Activated CD4-positive, alpha-beta memory T cell treated with anti-CD3 and anti-CD28 coated beads, Interleukin-2, amount 10 ng/mL, durations not matched to agents 7 days and 5 days (primary cell): ENCODE results near the gene OR8D4. TPM values are rescaled to one million over a fixed set of nuclear protein-coding genes. Genes with fewer than 3 reads are reported as not detected.

Experiments
- CTCF ChIA-PET: fragments of 350-600 bp; sonication (Branson Sonifier 250); formaldehyde crosslinking; loops from one replicate; lab custom pipeline; 2021; ENCODE audit warnings: antibody characterized with exemption, inconsistent platforms; lab: Charles Lee
- POLR2A ChIA-PET: fragments of 350-600 bp; sonication (Branson Sonifier 250); formaldehyde crosslinking; loops from one replicate; lab custom pipeline; 2021; ENCODE audit warnings: antibody characterized with exemption; lab: Charles Lee
- DNase-seq: peaks from one replicate; pipeline ENCODE4 v3.0.0-alpha.2; 2020
- H3K27ac Mint-ChIP-seq: one replicate; pipeline ENCODE4 v1.8.0; 2021; ENCODE audit warnings: mild to moderate bottlenecking, mixed read lengths
- H3K27me3 Mint-ChIP-seq: one replicate; pipeline ENCODE4 v1.8.0; 2021; ENCODE audit warnings: mixed read lengths
- H3K36me3 Mint-ChIP-seq: one replicate; pipeline ENCODE4 v1.8.0; 2021; ENCODE audit warnings: low read depth, mixed read lengths
- H3K4me1 Mint-ChIP-seq: one replicate; pipeline ENCODE4 v1.8.0; 2021; ENCODE audit warnings: mixed read lengths
- H3K4me3 Mint-ChIP-seq: one replicate; pipeline ENCODE4 v1.8.0; 2021; ENCODE audit warnings: mild to moderate bottlenecking, mixed read lengths
- H3K9me3 Mint-ChIP-seq: one replicate; pipeline ENCODE4 v1.8.0; 2021; ENCODE audit warnings: mixed read lengths
- total RNA-seq, 2 experiments: library from RNA; stranded (reverse); gene quantifications; one replicate each; pipeline ENCODE4 v1.2.3, GENCODE V29; 2021

The OR8D4 gene
- total RNA-seq, 2 experiments from 2014 or later, result not detected

GRCh38 chr11:123920943-123921342 is 19.0 kb downstream of the OR8D4 start:
- Mint-ChIP-seq H3K4me3 (no peak overlapping the region), H3K4me1 (no peaks in the 10 kb centered on the region), H3K27ac (no peak overlapping the region), H3K36me3 (no peaks in the 10 kb centered on the region), H3K27me3 (no peaks in the 10 kb centered on the region), H3K9me3 (no peaks in the 10 kb centered on the region)
- ChIA-PET CTCF (interaction anchor here (0.6 kb wide), 1 partner anchor 122 kb away, joined by 5 read pairs; no protein-coding TSS in a partner anchor), POLR2A (no interaction called here)
- DNase-seq, result no peak

GRCh38 chr11:123924027-123924426 is 22.1 kb downstream of the OR8D4 start:
- Mint-ChIP-seq H3K27me3 (no peaks in the 10 kb centered on the region), H3K4me3 (no peak overlapping the region), H3K36me3 (no peaks in the 10 kb centered on the region), H3K9me3 (no peaks in the 10 kb centered on the region), H3K4me1 (no peaks in the 10 kb centered on the region), H3K27ac (no peak overlapping the region)
- ChIA-PET CTCF (no interaction called here), POLR2A (no interaction called here)
- no peak for DNase-seq

GRCh38 chr11:123939317-123939716 is 37.4 kb downstream of the OR8D4 start, which contains the start of gene OR4D5:
Gene OR4D5 (plus strand): TSS chr11:123939617. CDS start chr11:123939617, 0 bp downstream.
- ChIA-PET CTCF (no interaction called here), POLR2A (no interaction called here)
- peaks cover 4% of the 10 kb centered on the region for H3K9me3 Mint-ChIP-seq
- no peaks in the 10 kb centered on the region for H3K27me3 Mint-ChIP-seq
- no peaks in the 10 kb centered on the region for H3K4me1 Mint-ChIP-seq
- no peak within 1 kb of the TSS for H3K27ac Mint-ChIP-seq
- H3K4me3 Mint-ChIP-seq, result no peak within 1 kb of the TSS
- no peak for DNase-seq
- no peaks in the 10 kb centered on the region for H3K36me3 Mint-ChIP-seq

- H3K4me3 Mint-ChIP-seq, result no peak overlapping the region
- no peak for DNase-seq
- no peak overlapping the region for H3K27ac Mint-ChIP-seq
- POLR2A ChIA-PET, result no interaction called here
- H3K36me3 Mint-ChIP-seq, result no peaks in the 10 kb centered on the region
- H3K27me3 Mint-ChIP-seq, result no peaks in the 10 kb centered on the region
- no peaks in the 10 kb centered on the region for H3K4me1 Mint-ChIP-seq
- CTCF ChIA-PET, result no interaction called here
- peaks cover 4% of the 10 kb centered on the region for H3K9me3 Mint-ChIP-seq
Measured at GRCh38 chr11:123942413-123942812, 40.4 kb downstream of the OR8D4 start.

- DNase-seq, result no peak
- H3K4me1 Mint-ChIP-seq, result no peaks in the 10 kb centered on the region
- H3K9me3 Mint-ChIP-seq, result peaks cover 4% of the 10 kb centered on the region
- ChIA-PET CTCF (no interaction called here), POLR2A (no interaction called here)
- H3K4me3 Mint-ChIP-seq, result no peak within 1 kb of the TSS
- H3K27me3 Mint-ChIP-seq, result no peaks in the 10 kb centered on the region
- no peaks in the 10 kb centered on the region for H3K36me3 Mint-ChIP-seq
- no peak within 1 kb of the TSS for H3K27ac Mint-ChIP-seq
Measured at GRCh38 chr11:123943738-123944137, 41.8 kb downstream of the OR8D4 start, which contains the start of gene OR6T1. Gene OR6T1 (minus strand): TSS chr11:123943838. CDS start chr11:123943838, 0 bp downstream.

GRCh38 chr11:123945132-123945531 is 43.2 kb downstream of the OR8D4 start:
- Mint-ChIP-seq H3K27ac (no peak overlapping the region), H3K4me3 (no peak overlapping the region), H3K9me3 (no peaks in the 10 kb centered on the region), H3K27me3 (no peaks in the 10 kb centered on the region), H3K4me1 (no peaks in the 10 kb centered on the region), H3K36me3 (no peaks in the 10 kb centered on the region)
- CTCF ChIA-PET, result no interaction called here
- POLR2A ChIA-PET, result no interaction called here
- no peak for DNase-seq

GRCh38 chr11:123956752-123957151 is 54.8 kb downstream of the OR8D4 start:
- Mint-ChIP-seq H3K4me3 (no peak overlapping the region), H3K27me3 (no peaks in the 10 kb centered on the region), H3K9me3 (no peaks in the 10 kb centered on the region), H3K4me1 (no peaks in the 10 kb centered on the region), H3K36me3 (no peaks in the 10 kb centered on the region), H3K27ac (no peak overlapping the region)
- DNase-seq, result no peak
- ChIA-PET POLR2A (no interaction called here), CTCF (no interaction called here)

Other genes starting within 250 kb of the OR8D4 start
- gene SCN3B, start 247.5 kb upstream of the OR8D4 start, total RNA-seq, result under 1 TPM in 1 of 2 experiments, not detected in 1; 0.03 TPM
- gene ZNF202, start 160.5 kb upstream of the OR8D4 start, total RNA-seq, result 1 to 10 TPM; 9.2 to 9.9 TPM
- gene OR6X1, start 147.6 kb upstream of the OR8D4 start, total RNA-seq, result not detected
- gene OR6M1, start 95.8 kb upstream of the OR8D4 start, total RNA-seq, result not detected
- not detected for gene TMEM225, start 16.5 kb upstream of the OR8D4 start, total RNA-seq
- not detected for gene OR4D5, start 37.5 kb downstream of the OR8D4 start, total RNA-seq
- gene OR6T1, start 41.7 kb downstream of the OR8D4 start, total RNA-seq, result not detected
- gene OR10S1, start 75.6 kb downstream of the OR8D4 start, total RNA-seq, result not detected
- gene OR10G6, start 93.0 kb downstream of the OR8D4 start, total RNA-seq, result not detected
- not detected for gene OR10G4, start 110.8 kb downstream of the OR8D4 start, total RNA-seq
- gene OR10G9, start 120.8 kb downstream of the OR8D4 start, total RNA-seq, result not detected
- gene OR10G8, start 124.6 kb downstream of the OR8D4 start, total RNA-seq, result not detected
- not detected for gene OR10G7, start 139.2 kb downstream of the OR8D4 start, total RNA-seq
- 1 to 10 TPM; 6.8 to 7.0 TPM for gene VWA5A, start 213.3 kb downstream of the OR8D4 start, total RNA-seq